HG02938 (cell line): ENCODE data around the gene ZBTB7B.

Source experiments
- ATAC-seq: cut with Tn5 transposase; IDR thresholded peaks from one replicate; pipeline ENCODE4 v1.9.1; 2021; ENCODE audit warnings: mild to moderate bottlenecking, moderate library complexity; ENCODE audit not compliant: unreplicated experiment

ZBTB7B gene

DNA sequence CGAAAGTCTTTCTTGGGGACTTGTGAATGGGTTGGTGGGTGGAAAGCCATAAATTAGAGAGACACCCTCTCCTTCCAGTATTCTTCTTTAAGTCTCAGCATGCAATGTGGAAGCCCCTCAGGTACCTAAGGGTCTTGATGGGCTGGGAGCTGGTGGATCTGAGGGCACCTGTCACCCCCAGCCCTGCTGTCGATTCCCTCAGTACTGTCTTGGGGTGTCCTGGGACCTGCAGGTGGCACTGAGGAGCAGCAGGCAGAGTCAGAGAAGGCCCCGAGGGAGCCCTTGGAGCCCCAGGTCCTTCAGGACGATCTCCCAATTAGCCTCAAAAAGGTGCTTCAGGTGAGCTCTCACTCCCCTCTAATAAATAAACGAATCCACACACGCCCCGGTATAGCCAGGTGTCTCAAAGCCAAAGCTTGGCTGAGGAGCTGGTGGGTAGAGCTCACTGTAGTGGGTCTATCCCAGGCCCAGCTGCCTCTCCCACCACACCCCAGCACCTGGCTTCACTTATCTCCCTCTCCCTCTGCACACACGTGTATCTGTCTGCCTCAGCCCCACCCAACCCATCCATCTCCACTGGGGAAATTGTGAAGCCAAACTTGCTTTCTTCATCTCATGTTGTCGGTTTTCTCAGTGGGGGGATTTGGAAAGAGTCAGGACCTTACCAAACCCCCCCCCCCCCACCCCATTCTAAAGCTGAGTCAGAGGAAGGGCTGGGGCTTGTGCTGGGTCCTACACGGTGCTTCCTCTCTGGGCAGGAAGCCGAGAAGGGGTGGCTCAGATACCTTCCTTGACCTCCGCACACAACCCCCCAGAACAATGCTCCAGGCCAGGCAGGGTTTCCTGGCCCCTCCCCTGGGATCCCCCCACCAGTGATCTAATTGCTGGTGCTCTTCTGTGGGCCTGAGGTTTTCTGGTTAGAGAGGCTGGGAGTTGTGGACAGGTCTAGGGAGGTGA is 50.1 kb downstream of the ZBTB7B start:
- no peak for ATAC-seq

GRCh38 chr1:155053531-155054105 is 51.0 kb downstream of the ZBTB7B start:
- ATAC-seq = no peak

- ATAC-seq = no peak
Measured at GRCh38 chr1:155057104-155057503, 54.5 kb downstream of the ZBTB7B start.

DNA sequence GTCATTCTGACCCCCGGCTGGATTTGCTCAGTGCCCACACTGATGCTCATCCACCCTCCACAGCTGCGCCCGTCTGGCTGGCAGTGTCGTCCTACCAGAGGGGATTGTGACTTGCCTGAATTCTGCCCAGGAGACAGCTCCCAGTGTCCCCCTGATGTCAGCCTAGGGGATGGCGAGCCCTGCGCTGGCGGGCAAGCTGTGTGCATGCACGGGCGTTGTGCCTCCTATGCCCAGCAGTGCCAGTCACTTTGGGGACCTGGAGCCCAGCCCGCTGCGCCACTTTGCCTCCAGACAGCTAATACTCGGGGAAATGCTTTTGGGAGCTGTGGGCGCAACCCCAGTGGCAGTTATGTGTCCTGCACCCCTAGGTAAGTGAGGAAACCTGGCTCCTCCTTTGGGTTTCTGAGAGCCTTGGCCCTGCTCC is 55.2 kb downstream of the ZBTB7B start:
- ATAC-seq = no peak

GRCh38 chr1:155060736-155061135 is 58.1 kb downstream of the ZBTB7B start:
- ATAC-seq = no peak

- no peak for ATAC-seq
Measured at GRCh38 chr1:155061381-155062150, 59.0 kb downstream of the ZBTB7B start.

DNA sequence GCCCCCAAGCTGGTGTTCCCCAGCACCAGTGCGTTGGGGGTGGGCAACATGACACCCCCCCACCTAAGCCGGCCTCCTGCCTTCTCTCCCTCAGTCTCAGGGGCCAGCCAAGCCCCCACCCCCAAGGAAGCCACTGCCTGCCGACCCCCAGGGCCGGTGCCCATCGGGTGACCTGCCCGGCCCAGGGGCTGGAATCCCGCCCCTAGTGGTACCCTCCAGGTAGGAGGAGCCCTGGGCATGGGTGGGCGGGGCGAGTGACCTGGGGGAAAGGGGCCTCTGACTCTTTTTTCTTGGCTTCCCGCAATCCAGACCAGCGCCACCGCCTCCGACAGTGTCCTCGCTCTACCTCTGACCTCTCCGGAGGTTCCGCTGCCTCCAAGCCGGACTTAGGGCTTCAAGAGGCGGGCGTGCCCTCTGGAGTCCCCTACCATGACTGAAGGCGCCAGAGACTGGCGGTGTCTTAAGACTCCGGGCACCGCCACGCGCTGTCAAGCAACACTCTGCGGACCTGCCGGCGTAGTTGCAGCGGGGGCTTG is 59.6 kb downstream of the ZBTB7B start:
- no peak for ATAC-seq

- no peak for ATAC-seq
Measured at GRCh38 chr1:155062702-155063411, 60.3 kb downstream of the ZBTB7B start.

DNA sequence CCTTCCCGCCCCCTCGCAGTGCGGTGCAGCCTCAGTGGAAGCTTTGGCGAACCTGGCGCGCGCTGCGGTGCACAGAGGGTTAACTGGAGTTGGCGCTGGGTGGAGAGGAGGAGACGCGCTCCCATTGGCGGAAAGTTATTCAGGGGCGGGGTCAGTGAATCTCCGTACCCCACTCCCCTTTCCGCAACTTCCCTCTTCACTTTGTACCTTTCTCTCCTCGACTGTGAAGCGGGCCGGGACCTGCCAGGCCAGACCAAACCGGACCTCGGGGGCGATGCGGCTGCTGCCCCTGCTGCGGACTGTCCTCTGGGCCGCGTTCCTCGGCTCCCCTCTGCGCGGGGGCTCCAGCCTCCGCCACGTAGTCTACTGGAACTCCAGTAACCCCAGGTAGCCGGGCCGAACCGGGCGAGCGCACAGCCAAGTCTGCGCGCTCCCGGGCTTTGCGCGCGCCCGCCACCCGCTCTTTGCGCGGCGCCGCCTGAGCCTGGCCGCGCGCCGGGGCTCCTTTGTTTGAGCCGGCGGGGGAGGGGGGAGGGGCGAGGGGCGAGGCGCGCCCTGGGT is 61.0 kb downstream of the ZBTB7B start, which contains the start of gene EFNA4:
TSS of gene EFNA4 (plus strand) at position 191 of the 561 bp plus-strand sequence. CDS start at position 275, 84 bp downstream.
- peak; percentile 69 for ATAC-seq

- no peak for ATAC-seq
Measured at GRCh38 chr1:155064111-155064831, 61.7 kb downstream of the ZBTB7B start.

DNA sequence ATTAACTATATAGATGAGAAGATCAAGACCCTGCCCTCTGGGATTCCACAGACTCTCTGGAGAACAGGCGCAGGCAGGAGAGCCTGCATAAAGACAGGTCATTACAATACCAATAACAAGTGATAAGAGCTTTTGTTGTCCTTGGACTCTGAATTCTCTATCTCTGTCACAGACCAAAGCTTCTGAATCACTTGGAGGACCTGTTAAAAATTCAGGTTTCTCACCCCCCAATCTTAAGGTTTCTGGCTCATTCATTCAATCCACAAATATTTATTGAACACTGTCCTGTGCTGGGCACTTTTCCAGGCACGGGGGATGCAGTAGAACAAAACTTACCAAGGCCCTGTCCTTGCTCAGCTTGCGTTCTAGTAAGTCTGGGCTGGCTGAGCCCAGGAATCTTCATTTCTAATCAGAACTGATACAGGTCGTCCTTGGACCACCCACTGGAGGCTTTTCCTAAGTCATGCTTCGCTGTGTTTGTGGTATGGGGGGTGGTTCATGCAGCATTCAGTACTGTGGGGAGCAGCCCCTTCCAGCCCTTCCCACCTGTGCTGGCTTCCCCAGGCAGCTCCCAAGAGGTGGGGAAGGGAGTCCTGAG is 62.3 kb downstream of the ZBTB7B start:
- ATAC-seq = no peak

- ATAC-seq = no peak
Measured at GRCh38 chr1:155066777-155067176, 64.2 kb downstream of the ZBTB7B start.
